Gastroesophageal sphincter (tissue), 4 donors: ENCODE results near the gene CCDC85C. TPM values are rescaled to one million over a fixed set of nuclear protein-coding genes. Genes with fewer than 3 reads are reported as not detected.
A peak's percentile ranks its signal among the peaks of the same experiment; 100 is the strongest.

ENCODE experiments used
- ATAC-seq: fragments of 150-250 bp; one replicate; pipeline ENCODE4 v1.9.1; 2016; ENCODE audit warnings: mild to moderate bottlenecking, moderate library complexity
- H3K27ac ChIP-seq, 4 donors: fragments of 200-600 bp; sonication (generic) in 3 of 4; 1 replicate in 3 of 4; 2 replicates in 1 of 4; pipeline ENCODE4 v1.5.1; 2016 to 2019
- H3K27me3 ChIP-seq: fragments of 200-600 bp; sonication (generic); one replicate; pipeline ENCODE4 v1.5.1; 2019
- H3K36me3 ChIP-seq, 2 donors: fragments of 200-600 bp; sonication (generic); one replicate each; pipeline ENCODE4 v1.5.1; 2019; ENCODE audit warnings: control low read depth in 1 of 2
- H3K4me1 ChIP-seq, 3 donors: fragments of 200-600 bp; sonication (generic); 1 replicate in 2 of 3; 2 replicates in 1 of 3; pipeline ENCODE4 v1.5.1; 2016 to 2019; ENCODE audit warnings: control low read depth in 2 of 3
- H3K4me3 ChIP-seq, 2 donors: fragments of 200-600 bp; sonication (generic); one replicate each; pipeline ENCODE4 v1.5.1; 2019; ENCODE audit warnings: mild to moderate bottlenecking in 1 of 2, moderate library complexity in 1 of 2
- H3K9me3 ChIP-seq, 3 donors: fragments of 200-600 bp; sonication (generic); one replicate each; pipeline ENCODE4 v1.5.1; 2017 to 2019; ENCODE audit warnings: control low read depth in 2 of 3
- CTCF ChIP-seq, 4 experiments: fragments of 200-600 bp in 2 of 4; fragments of 450-650 bp in 2 of 4; sonication (generic) in 1 of 4; IDR thresholded peaks; one replicate each; pipeline ENCODE4 v1.5.1; 2017 to 2019; ENCODE audit warnings: antibody characterized with exemption in 4 of 4, mild to moderate bottlenecking in 2 of 4, moderate library complexity in 2 of 4
- EP300 ChIP-seq: sonication (generic); formaldehyde crosslinking; IDR thresholded peaks from one replicate; pipeline ENCODE4 v1.6.1; 2017; ENCODE audit warnings: antibody characterized with exemption, mild to moderate bottlenecking
- POLR2A ChIP-seq, 2 donors: fragments of 450-650 bp; IDR thresholded peaks; one replicate each; pipeline ENCODE4 v1.6.1; 2017; ENCODE audit warnings: antibody characterized with exemption in 2 of 2, mild to moderate bottlenecking in 2 of 2, moderate library complexity in 1 of 2
- POLR2AphosphoS5 ChIP-seq: sonication (generic); formaldehyde crosslinking; IDR thresholded peaks from one replicate; pipeline ENCODE4 v1.6.1; 2017; ENCODE audit warnings: antibody characterized with exemption
- WGBS, 2 donors: methylation state at CpG; one replicate each; pipeline ENCODE4 v1.1.5; 2018; ENCODE audit warnings: low coverage in 1 of 2; 5-methylcytosine and 5-hydroxymethylcytosine counted together
- total RNA-seq, 4 donors: library from RNA; depleted of rRNA; stranded (reverse); fragments of >200 nt; gene quantifications; one replicate each; pipeline ENCODE4 v1.1.0, GENCODE V29; 2016

Gene CCDC85C
- total RNA-seq, 4 donors from 2014 or later, result 14.0 to 58.2 (median 25.0) TPM

GRCh38 chr14:99476864-99477263 lies 127.1 kb downstream of the CCDC85C start:
- WGBS, 2 donors, result 47 to 48% methylated on average over 1 of the region's 1 CpG
- Histone ChIP-seq H3K27ac (no peak overlapping the region), H3K27me3 (no peaks in the 10 kb centered on the region), H3K4me1 (peaks cover 0 to 48% (median 18%) of the 10 kb centered on the region in 3 donors), H3K4me3 (no peak overlapping the region), H3K9me3 (no peaks in the 10 kb centered on the region), H3K36me3 (no peaks in the 10 kb centered on the region)
- TF ChIP-seq POLR2AphosphoS5 (no peak), CTCF (IDR thresholded peaks at IDR 0.05) (no peak), EP300 (no peak), POLR2A (IDR thresholded peaks at IDR 0.05) (no peak)
- ATAC-seq, result no peak

DNA sequence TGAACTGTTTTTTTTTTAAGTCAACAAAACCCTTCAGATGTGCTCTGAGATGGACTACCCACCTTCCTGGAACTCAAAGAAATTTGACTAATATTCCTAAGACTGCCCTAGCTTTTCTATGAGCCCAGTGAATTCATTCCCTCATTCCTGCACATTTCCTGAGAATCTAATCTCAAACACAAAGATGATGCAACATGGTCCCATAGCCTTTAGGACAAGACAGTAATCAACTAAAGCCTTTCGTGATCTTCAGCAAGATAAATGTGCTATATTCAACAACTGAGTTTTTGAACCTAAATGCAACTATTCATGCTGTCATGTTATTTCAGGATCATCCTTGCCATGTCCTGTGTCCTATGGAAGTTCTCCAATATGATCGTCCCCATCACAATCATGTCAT lies 128.3 kb downstream of the CCDC85C start:
- no peak overlapping the region for H3K27ac ChIP-seq
- no peak overlapping the region for H3K4me3 ChIP-seq
- TF ChIP-seq EP300, result no peak
- TF ChIP-seq POLR2AphosphoS5, result no peak
- no peak for TF ChIP-seq POLR2A (IDR thresholded peaks at IDR 0.05)
- TF ChIP-seq CTCF (IDR thresholded peaks at IDR 0.05), result no peak
- H3K36me3 ChIP-seq, result no peaks in the 10 kb centered on the region
- no peak for ATAC-seq
- no peaks in the 10 kb centered on the region for H3K9me3 ChIP-seq
- 82 to 100% methylated on average over 2 of the region's 2 CpGs for WGBS, 2 donors
- H3K27me3 ChIP-seq, result no peaks in the 10 kb centered on the region
- peaks cover 0 to 47% (median 18%) of the 10 kb centered on the region in 3 donors for H3K4me1 ChIP-seq

DNA sequence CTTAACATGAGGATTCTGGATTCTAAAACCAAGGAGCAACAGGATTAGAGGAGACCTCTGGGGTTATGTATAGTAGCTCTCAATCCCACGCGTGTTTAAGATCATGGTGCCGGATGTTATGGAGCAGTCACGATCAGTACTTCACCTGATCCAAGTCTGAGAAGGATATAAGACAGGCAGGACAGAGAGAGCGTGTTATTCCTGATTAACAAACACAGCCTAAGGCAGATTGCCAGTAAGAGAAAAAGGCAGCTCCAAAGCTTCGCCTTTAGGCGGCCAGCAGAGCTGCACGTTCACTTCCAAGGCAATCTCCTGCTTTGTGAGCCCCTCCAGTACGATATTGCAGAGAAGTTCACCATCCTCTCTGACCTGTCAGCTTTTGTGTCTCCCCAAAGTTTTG lies 128.8 kb downstream of the CCDC85C start:
- peaks cover 0 to 51% (median 18%) of the 10 kb centered on the region in 3 donors for H3K4me1 ChIP-seq
- no peaks in the 10 kb centered on the region for H3K27me3 ChIP-seq
- peak overlapping the region in 2 of 4 donors; percentile 10 to 20 for H3K27ac ChIP-seq
- no peaks in the 10 kb centered on the region for H3K36me3 ChIP-seq
- ATAC-seq, result no peak
- no peak overlapping the region for H3K4me3 ChIP-seq
- no peaks in the 10 kb centered on the region for H3K9me3 ChIP-seq
- TF ChIP-seq POLR2AphosphoS5 (no peak), CTCF (IDR thresholded peaks at IDR 0.05) (peak in 1 of 4 experiments; percentile 34), EP300 (no peak)
- WGBS, 2 donors, result 12 to 36% methylated on average over 9 of the region's 9 CpGs

GRCh38 chr14:99473458-99473857 lies 130.5 kb downstream of the CCDC85C start:
- Histone ChIP-seq H3K27me3 (no peaks in the 10 kb centered on the region), H3K9me3 (no peaks in the 10 kb centered on the region), H3K36me3 (no peaks in the 10 kb centered on the region), H3K27ac (no peak overlapping the region), H3K4me1 (peaks cover 0 to 53% (median 9%) of the 10 kb centered on the region in 3 donors), H3K4me3 (no peak overlapping the region)
- WGBS, 2 donors, result 70 to 76% methylated on average over 2 to 3 of the region's 3 CpGs
- TF ChIP-seq POLR2A (IDR thresholded peaks at IDR 0.05) (no peak), EP300 (no peak), POLR2AphosphoS5 (no peak), CTCF (IDR thresholded peaks at IDR 0.05) (no peak)
- no peak for ATAC-seq

- Histone ChIP-seq H3K36me3 (no peaks in the 10 kb centered on the region), H3K4me3 (no peak overlapping the region), H3K9me3 (no peaks in the 10 kb centered on the region), H3K4me1 (peaks cover 0 to 53% (median 4%) of the 10 kb centered on the region in 3 donors), H3K27me3 (no peaks in the 10 kb centered on the region), H3K27ac (no peak overlapping the region)
- ATAC-seq, result no peak
- WGBS, 2 donors, result 83 to 85% methylated on average over 4 of the region's 4 CpGs
- no peak for TF ChIP-seq CTCF (IDR thresholded peaks at IDR 0.05)
- TF ChIP-seq POLR2AphosphoS5, result no peak
- TF ChIP-seq POLR2A (IDR thresholded peaks at IDR 0.05), result no peak
- TF ChIP-seq EP300, result no peak
Measured at GRCh38 chr14:99472937-99473336, 131.1 kb downstream of the CCDC85C start.
